ENCODE measurements around the gene MOB3B. TPM values are rescaled to one million over a fixed set of nuclear protein-coding genes. Genes with fewer than 3 reads are reported as not detected.

MOB3B gene
- total RNA-seq, 2 donors from 2014 or later = 4.3 to 6.0 TPM

DNA sequence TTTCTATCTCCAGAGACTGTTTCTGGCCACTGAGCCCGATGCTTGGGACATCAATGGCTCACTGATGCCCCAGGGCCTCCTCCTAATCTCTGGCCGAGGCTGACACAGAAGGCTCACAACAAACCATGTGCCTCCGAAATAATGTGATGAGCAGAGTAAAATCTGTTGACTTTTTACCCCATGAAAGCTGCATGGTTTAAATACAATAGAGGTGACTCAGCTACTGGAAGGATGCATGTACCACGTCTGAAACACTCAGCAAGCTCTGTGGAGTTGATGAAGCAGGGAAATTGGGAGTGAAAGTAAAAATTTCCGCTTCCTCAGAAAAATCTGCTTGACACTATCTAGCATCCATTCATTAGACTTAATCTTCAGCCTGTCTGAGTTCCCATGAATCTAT, 121.6 kb downstream of the MOB3B start:
- Histone ChIP-seq H3K4me3 (no peak overlapping the region), H3K27ac (no peak overlapping the region), H3K27me3 (no peaks in the 10 kb centered on the region), H3K36me3 (replicated peaks in 1 of 2; ENCODE audit: insufficient read depth in 1 of 2, low read depth in 2 of 2) (no peaks in the 10 kb centered on the region), H3K9me3 (no peaks in the 10 kb centered on the region), H3K4me1 (peaks cover 5% of the 10 kb centered on the region)
- TF ChIP-seq, protein P1, sequence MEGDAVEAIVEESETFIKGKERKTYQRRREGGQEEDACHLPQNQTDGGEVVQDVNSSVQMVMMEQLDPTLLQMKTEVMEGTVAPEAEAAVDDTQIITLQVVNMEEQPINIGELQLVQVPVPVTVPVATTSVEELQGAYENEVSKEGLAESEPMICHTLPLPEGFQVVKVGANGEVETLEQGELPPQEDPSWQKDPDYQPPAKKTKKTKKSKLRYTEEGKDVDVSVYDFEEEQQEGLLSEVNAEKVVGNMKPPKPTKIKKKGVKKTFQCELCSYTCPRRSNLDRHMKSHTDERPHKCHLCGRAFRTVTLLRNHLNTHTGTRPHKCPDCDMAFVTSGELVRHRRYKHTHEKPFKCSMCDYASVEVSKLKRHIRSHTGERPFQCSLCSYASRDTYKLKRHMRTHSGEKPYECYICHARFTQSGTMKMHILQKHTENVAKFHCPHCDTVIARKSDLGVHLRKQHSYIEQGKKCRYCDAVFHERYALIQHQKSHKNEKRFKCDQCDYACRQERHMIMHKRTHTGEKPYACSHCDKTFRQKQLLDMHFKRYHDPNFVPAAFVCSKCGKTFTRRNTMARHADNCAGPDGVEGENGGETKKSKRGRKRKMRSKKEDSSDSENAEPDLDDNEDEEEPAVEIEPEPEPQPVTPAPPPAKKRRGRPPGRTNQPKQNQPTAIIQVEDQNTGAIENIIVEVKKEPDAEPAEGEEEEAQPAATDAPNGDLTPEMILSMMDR (IDR thresholded peaks at IDR 0.05) = no peak
- no peak for TF ChIP-seq POLR2A (IDR thresholded peaks at IDR 0.05)
- WGBS, 2 donors = 85 to 91% methylated on average over 5 of the region's 5 CpGs
- no peak for DNase-seq
- ATAC-seq = no peak
- intact Hi-C loops (cut with DNase I) = no loop called here

DNA sequence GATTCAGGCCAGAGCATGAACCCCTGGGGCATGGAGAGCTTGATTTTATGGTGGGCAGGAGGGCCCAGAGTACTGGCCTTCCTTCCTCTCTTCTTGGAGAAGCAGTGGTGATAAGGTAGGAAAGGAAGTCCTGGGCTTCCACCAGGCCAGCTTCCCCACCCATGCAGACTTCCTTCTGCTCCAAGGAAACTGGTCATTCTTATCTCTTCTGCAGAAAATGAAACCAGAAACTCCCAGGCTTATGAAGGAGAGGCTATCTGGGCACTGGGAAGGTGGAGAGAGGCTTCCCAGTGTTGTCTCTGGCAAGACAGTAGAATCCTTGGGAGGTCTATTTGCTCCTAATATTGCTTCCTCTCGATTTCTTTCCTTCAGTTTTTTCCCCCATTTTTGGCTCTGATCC, 122.1 kb downstream of the MOB3B start:
- Histone ChIP-seq H3K4me3 (no peak overlapping the region), H3K27me3 (no peaks in the 10 kb centered on the region), H3K4me1 (no peaks in the 10 kb centered on the region), H3K9me3 (no peaks in the 10 kb centered on the region), H3K36me3 (replicated peaks in 1 of 2; ENCODE audit: insufficient read depth in 1 of 2, low read depth in 2 of 2) (no peaks in the 10 kb centered on the region), H3K27ac (no peak overlapping the region)
- DNase-seq (no peak), ATAC-seq (no peak)
- intact Hi-C loops (cut with DNase I) = no loop called here
- WGBS, 2 donors = 13 to 35% methylated on average over 1 of the region's 1 CpG
- TF ChIP-seq POLR2A (IDR thresholded peaks at IDR 0.05) = no peak
- TF ChIP-seq, protein P1 (IDR thresholded peaks at IDR 0.05) = no peak

DNA sequence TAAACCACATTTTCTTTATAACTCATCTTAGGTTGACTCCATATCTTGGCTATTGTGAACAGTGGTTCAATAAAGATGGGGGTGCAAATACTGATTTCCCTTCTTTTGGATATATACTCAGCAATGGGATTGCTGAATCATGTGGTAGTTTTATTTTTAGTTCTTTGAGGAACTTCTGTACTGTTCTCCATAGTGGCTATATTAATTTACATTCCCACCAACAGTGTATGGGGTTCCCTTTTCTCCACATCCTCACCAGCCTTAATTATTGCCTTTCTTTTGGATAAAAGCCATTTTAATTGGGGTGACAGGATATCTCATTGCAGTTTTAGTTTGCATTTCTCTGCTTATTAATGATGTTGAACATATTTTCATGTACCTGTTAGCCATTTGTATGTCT, 125.0 kb downstream of the MOB3B start:
- TF ChIP-seq, protein P1 (IDR thresholded peaks at IDR 0.05) = no peak
- TF ChIP-seq POLR2A (IDR thresholded peaks at IDR 0.05) = no peak
- DNase-seq (no peak), ATAC-seq (no peak)
- Histone ChIP-seq H3K9me3 (no peaks in the 10 kb centered on the region), H3K27me3 (no peaks in the 10 kb centered on the region), H3K4me3 (no peak overlapping the region), H3K4me1 (no peaks in the 10 kb centered on the region), H3K36me3 (replicated peaks in 1 of 2; ENCODE audit: insufficient read depth in 1 of 2, low read depth in 2 of 2) (no peaks in the 10 kb centered on the region), H3K27ac (no peak overlapping the region)
- intact Hi-C loops (cut with DNase I) = no loop called here

DNA sequence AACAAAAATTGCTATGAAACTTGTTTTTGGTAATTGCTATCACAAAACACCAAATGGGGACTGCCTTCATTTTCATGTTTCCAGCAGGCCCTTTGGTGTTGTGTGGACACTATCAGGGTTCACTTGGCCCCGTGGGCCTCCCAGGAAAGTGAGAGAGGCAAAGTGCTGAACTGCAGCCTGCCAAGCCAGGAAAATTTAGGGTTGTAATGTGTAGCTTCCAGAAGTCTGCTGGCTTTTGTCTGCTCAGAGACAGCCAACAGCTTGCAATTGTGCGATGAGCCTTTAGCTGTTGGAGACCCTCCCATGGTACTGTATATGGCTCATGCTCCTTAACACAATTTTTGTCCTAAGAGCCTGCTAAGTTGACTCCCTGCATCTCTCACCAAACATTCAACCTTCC, 127.0 kb downstream of the MOB3B start:
- Histone ChIP-seq H3K9me3 (no peaks in the 10 kb centered on the region), H3K4me1 (no peaks in the 10 kb centered on the region), H3K36me3 (replicated peaks in 1 of 2; ENCODE audit: insufficient read depth in 1 of 2, low read depth in 2 of 2) (no peaks in the 10 kb centered on the region), H3K27me3 (no peaks in the 10 kb centered on the region), H3K4me3 (no peak overlapping the region), H3K27ac (no peak overlapping the region)
- intact Hi-C loops (cut with DNase I) = no loop called here
- WGBS, 2 donors = 72 to 86% methylated on average over 2 of the region's 2 CpGs
- no peak for ATAC-seq
- TF ChIP-seq, protein P1 (IDR thresholded peaks at IDR 0.05) = no peak
- TF ChIP-seq POLR2A (IDR thresholded peaks at IDR 0.05) = no peak
- no peak for DNase-seq

DNA sequence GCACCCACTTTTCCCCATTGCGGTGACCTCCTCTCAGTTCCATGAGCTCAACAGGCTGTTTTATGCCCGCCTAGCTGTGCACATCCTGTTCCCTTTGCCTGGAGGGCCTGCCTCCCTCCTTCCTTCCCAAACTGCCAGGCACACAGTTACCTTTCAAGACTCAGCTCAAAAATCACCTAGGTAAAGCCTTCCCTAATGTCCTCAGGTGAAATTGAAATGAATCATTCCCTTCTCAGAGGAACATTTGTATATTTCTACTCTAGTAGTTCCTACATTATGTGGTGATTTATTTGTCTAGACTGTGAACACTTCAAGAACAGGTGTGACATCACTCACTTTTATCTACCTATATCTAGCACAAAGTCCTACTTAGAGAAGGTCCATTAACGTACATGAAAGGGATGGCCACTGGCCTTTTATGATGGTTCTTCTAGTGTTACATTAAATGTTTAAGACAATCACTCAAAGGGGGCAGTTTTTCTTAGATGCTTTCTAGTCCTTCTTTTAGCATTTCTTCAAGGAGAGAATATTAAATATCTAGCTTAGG, 129.2 kb downstream of the MOB3B start:
- H3K9me3 ChIP-seq = no peaks in the 10 kb centered on the region
- 84 to 91% methylated on average over 3 of the region's 3 CpGs for WGBS, 2 donors
- TF ChIP-seq, protein P1 (IDR thresholded peaks at IDR 0.05) = no peak
- TF ChIP-seq POLR2A (IDR thresholded peaks at IDR 0.05) = no peak
- H3K4me3 ChIP-seq = no peak overlapping the region
- H3K27me3 ChIP-seq = no peaks in the 10 kb centered on the region
- intact Hi-C loops (cut with DNase I) = no loop called here
- DNase-seq (no peak), ATAC-seq (no peak)
- no peaks in the 10 kb centered on the region for H3K36me3 ChIP-seq (replicated peaks in 1 of 2; ENCODE audit: insufficient read depth in 1 of 2, low read depth in 2 of 2)
- H3K4me1 ChIP-seq = no peaks in the 10 kb centered on the region
- no peak overlapping the region for H3K27ac ChIP-seq
